Kidney capillary endothelial cell (primary cell): ENCODE results near the gene PROSER2.
A peak's percentile ranks its signal among the peaks of the same experiment; 100 is the strongest.

ENCODE experiments used
- DNase-seq: peaks from one replicate; pipeline ENCODE4 v3.0.0-alpha.2; 2018; ENCODE audit warnings: low spot score

PROSER2 gene, protein sequence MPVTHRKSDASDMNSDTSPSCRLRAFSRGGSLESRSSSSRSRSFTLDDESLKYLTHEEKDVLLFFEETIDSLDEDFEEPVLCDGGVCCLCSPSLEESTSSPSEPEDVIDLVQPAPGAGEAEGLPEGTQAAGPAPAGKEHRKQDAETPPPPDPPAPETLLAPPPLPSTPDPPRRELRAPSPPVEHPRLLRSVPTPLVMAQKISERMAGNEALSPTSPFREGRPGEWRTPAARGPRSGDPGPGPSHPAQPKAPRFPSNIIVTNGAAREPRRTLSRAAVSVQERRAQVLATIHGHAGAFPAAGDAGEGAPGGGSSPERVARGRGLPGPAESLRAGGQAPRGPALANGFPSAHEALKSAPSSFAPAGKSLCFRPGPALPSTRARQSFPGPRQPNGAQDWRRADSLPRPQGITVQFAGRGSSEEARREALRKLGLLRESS

GRCh38 chr10:11823122-11823988 is at the start of gene PROSER2:
Gene PROSER2, plus strand, starts transcription at chr10:11823356. Its CDS starts 28,722 bp downstream, at chr10:11852078.
- DNase-seq: no peak

DNA sequence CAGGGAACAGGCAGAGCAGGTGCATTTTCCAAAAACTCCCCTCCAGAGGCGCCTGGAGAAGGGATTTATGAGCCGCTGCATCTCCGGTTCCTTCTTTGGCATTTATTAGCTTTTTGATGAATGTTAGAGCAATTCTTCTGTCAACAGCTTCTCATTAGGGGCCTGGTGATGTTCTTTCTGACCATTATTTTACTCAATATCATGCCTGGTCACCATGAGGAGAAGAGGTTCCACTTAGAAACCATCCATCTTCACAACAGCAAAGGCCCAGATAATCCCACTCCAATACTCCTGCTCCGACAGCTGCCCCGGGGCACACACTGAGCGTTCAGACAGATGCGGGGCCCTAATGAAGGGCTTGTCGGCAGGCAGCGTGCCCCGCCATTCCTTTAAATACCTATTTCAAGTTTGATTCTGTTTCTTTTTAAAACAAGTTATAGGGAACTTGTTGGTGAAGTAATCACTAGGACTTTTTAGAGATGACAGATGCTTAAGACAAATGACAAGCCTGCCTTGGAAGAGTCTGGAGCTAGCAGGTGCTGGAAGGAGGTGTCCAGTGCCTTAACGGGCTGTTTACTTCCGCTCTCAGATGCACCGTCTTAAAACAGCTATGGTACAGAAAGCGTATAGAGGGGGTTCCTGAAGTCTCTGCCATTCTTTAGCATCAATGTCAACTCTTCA is 49.3 kb upstream of the PROSER2 start:
- no peak for DNase-seq

DNA sequence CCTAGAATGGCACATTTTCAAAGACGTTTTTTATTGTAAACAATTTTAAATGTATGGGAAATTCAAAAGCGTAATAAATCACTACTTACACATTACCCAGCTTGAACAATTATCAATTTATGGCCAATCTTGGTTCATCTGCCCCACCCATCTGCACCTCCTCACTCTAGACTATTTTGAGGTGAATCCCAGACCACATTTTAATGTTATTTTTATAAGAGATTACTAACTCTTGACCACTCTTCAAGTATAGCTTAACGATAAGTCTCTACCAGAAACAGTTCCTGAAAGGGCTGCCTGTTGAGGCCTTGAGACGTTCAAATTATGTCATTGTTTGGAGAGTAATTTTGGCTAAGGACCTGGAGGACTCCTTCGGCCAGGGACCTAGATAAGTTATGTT is 47.7 kb upstream of the PROSER2 start:
- no peak for DNase-seq

- no peak for DNase-seq
These were observed 47.1 kb upstream of the PROSER2 start for GRCh38 chr10:11776080-11776479.

GRCh38 chr10:11781114-11781513 is 42.0 kb upstream of the PROSER2 start:
- DNase-seq: no peak

DNA sequence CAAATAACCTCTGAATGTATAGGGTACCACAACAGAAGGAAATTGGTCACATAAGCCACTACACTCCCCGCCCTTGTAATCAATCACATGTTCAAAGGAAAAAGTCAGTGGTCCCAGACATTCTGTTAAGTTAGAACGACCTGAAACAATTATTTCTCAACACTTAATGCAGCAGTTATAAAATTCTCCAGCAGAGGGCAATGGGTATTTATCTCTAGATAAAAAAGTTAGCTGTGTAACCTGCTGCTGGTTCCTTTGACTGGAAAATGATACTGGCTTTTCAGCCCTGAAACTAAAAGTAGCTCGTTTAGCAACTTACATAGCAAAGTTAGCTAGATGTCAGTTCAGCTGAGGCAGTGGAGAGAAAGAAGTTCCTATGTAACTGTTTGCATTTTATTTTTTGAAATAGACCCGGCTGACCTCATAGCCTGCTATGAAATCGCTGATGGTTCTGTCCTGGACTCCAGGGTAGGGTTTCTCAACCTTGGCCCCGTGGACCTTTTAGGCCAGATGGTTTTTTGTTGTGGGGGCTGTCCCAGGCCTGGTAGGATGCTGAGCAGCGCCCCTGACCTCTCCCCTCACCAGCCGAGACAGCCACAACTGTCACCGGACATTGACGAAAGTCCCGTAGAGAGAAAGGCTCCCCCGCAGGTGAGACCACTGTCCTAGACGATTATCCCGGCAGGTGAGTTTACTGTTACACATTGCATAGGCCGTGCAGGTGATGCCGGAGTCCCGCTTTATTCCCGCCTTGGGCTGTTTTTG is 40.2 kb upstream of the PROSER2 start:
- DNase-seq: peak; percentile 67

GRCh38 chr10:11783558-11783865 is 39.6 kb upstream of the PROSER2 start:
- no peak for DNase-seq

GRCh38 chr10:11787374-11787773 is 35.8 kb upstream of the PROSER2 start:
- no peak for DNase-seq

GRCh38 chr10:11787846-11788245 is 35.3 kb upstream of the PROSER2 start:
- DNase-seq: no peak

DNA sequence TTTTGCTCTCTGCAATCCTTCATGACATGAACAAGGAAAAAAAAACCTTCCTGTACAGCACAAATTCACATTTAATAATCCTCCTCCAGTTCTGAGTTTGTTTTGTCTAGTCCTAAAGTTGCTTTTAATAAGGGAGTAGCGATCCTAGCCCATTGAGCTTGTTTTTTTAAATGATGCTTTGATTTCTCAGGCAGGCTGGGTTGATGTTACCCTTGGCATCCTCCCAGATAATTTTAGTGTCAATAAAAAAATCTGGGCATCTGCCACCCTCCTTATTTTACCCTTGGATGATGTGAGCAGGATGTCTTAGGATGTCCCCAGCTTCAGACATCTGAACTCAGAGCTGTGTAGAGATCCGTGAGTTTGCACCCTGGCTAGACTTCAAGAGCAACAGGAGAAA is 33.9 kb upstream of the PROSER2 start:
- no peak for DNase-seq

GRCh38 chr10:11789956-11790355 is 33.2 kb upstream of the PROSER2 start:
- DNase-seq: no peak

GRCh38 chr10:11793762-11794479 is 29.2 kb upstream of the PROSER2 start:
- DNase-seq: peak; percentile 49

- DNase-seq: no peak
These were observed 28.6 kb upstream of the PROSER2 start for GRCh38 chr10:11794566-11794965.

DNA sequence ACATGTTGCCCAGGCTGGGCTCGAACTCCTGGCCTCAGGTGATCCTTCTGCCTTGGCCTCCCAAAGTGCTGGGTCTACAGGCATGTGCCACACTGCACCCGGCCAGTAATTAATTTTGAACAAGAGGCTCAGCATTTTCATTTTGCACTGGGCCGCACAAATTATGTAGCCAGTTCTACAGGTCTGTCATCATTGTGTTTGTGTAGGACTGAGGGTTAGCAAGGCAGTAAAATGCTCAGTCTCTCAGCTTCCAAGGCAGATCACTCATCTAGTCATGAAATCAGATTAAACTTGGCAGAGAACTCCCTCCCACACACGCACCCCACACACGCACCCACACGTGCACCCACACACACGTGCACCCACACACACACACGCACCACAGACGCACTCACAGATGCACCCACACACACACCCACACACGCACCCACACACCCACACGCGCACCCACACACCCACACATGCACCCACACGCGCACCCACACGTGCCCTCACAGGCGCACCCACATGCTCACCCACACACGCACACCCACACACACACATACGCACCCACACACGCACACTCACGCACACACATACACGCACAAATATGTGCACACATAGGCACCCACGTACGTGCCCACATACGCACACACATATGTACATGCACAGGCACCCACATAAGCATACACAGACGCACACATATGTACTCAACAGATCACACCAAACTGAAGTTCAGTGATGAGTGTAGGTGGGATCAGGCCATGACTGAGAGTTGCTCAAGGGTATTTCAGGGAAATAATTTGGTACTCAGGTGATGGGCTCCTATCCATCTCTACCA is 27.8 kb upstream of the PROSER2 start:
- no peak for DNase-seq

DNA sequence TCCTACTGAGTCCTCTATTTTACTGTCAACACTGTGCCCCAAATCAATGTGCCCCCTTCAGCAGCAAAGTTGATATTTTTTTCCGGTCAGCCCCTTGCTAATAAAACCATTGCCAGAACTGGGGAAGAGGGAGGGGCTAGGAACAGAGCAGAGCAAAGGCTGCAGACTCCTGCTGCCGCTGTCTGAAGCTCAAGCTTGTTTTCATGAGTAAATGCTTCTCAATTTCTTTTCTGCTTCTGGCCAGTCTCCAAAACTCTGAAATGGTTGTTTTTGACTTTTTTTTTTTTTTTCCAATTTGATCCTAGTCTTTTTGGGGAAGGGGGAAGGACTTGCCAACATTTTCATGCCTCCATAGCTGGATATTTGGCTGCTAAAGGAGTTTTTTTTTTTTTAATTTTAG is 26.7 kb upstream of the PROSER2 start:
- DNase-seq: no peak

DNA sequence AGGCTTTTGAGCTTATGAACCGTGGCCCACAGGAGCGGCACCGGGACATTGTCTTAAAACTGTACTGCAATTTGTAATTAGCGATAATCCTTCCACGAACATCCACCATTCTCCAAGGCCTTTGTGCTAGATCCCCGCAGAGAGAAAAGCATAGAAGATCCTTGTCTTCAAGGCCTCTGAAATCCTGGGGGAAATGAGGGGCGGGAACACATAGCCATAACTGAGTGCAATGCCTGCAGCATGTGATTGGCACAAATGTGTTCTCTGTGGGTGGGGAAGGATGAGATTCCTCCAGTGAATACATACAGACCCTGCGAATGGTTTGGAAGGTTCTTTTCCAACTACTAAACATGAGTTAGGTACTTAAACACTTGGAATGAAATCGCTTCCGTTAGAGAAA is 25.9 kb upstream of the PROSER2 start:
- DNase-seq: no peak

DNA sequence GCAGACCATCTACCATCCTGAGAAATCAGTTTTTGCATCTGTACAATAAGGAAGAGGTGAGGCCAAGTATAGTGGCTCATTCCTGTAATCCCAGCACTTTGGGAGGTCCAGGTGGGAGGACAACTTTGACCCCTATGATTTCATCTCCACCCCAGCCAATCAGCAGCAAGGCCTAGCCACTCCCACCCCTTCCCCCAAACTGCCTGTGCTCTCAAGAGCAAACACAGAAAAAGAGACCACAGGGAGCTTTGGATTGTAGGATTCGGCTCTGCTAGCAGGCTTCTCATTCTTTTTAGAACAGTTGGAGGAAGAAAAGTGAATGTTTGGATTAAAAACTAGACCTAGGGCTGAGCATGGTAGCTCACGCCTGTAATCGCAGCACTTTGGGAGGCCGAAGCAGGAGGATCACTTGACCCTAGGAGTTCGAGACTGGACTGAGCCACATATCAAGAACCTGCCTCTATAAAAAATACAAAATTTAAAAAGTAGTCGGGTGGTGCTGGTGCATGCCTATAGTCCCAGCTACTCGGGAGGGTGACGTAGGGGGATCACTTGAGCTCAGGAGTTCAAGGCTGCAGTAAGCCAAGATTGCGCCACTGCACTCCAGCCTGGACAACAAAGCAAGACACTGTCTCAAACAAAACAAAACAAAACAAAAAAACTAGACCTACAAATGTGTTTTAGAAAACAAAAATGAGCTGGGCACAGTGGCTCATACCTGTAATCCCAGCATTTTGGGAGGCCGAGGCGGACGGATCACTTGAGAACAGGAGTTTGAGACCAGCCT is 25.1 kb upstream of the PROSER2 start:
- no peak for DNase-seq

- peak; percentile 53 for DNase-seq
These were observed 24.1 kb upstream of the PROSER2 start for GRCh38 chr10:11798845-11799735.

GRCh38 chr10:11799736-11800080 is 23.4 kb upstream of the PROSER2 start:
- no peak for DNase-seq
